Nephron progenitor cell (in vitro differentiated cells): Measurements from ENCODE around the gene SGPP1.

ENCODE experiments used
- DNase-seq: peaks from one replicate; pipeline ENCODE4 v3.0.0; 2021
- H3K27ac Mint-ChIP-seq: 2 replicates; pipeline ENCODE4 v1.8.0; 2021; ENCODE audit warnings: mild to moderate bottlenecking, moderate library complexity, mixed read lengths
- H3K27me3 Mint-ChIP-seq: 2 replicates; pipeline ENCODE4 v1.8.0; 2021; ENCODE audit warnings: mild to moderate bottlenecking, low read depth, mixed read lengths; ENCODE audit not compliant: poor library complexity
- H3K36me3 Mint-ChIP-seq: 2 replicates; pipeline ENCODE4 v1.8.0; 2021; ENCODE audit warnings: low read depth, mixed read lengths
- H3K4me1 Mint-ChIP-seq: 2 replicates; pipeline ENCODE4 v1.8.0; 2021; ENCODE audit warnings: mixed read lengths
- H3K4me3 Mint-ChIP-seq: 2 replicates; pipeline ENCODE4 v1.8.0; 2021; ENCODE audit warnings: mild to moderate bottlenecking, moderate library complexity, mixed read lengths
- H3K9me3 Mint-ChIP-seq: 2 replicates; pipeline ENCODE4 v1.8.0; 2021; ENCODE audit warnings: mild to moderate bottlenecking, moderate library complexity, mixed read lengths
- TF ChIP-seq, protein P1 (sequence below): fragments of 200-600 bp; sonication (generic); IDR thresholded peaks from 2 replicates; pipeline ENCODE4 v1.5.0; 2021; ENCODE audit warnings: antibody characterized with exemption

The SGPP1 gene

GRCh38 chr14:63656194-63656593 lies 71.7 kb downstream of the SGPP1 start:
- no peak for DNase-seq
- H3K27me3 Mint-ChIP-seq: peaks cover 2% of the 10 kb centered on the region
- no peak overlapping the region for H3K27ac Mint-ChIP-seq
- H3K4me3 Mint-ChIP-seq: no peak overlapping the region
- H3K9me3 Mint-ChIP-seq: no peaks in the 10 kb centered on the region
- peaks cover 9% of the 10 kb centered on the region for H3K36me3 Mint-ChIP-seq
- TF ChIP-seq, protein P1, sequence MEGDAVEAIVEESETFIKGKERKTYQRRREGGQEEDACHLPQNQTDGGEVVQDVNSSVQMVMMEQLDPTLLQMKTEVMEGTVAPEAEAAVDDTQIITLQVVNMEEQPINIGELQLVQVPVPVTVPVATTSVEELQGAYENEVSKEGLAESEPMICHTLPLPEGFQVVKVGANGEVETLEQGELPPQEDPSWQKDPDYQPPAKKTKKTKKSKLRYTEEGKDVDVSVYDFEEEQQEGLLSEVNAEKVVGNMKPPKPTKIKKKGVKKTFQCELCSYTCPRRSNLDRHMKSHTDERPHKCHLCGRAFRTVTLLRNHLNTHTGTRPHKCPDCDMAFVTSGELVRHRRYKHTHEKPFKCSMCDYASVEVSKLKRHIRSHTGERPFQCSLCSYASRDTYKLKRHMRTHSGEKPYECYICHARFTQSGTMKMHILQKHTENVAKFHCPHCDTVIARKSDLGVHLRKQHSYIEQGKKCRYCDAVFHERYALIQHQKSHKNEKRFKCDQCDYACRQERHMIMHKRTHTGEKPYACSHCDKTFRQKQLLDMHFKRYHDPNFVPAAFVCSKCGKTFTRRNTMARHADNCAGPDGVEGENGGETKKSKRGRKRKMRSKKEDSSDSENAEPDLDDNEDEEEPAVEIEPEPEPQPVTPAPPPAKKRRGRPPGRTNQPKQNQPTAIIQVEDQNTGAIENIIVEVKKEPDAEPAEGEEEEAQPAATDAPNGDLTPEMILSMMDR: no peak
- no peaks in the 10 kb centered on the region for H3K4me1 Mint-ChIP-seq

DNA sequence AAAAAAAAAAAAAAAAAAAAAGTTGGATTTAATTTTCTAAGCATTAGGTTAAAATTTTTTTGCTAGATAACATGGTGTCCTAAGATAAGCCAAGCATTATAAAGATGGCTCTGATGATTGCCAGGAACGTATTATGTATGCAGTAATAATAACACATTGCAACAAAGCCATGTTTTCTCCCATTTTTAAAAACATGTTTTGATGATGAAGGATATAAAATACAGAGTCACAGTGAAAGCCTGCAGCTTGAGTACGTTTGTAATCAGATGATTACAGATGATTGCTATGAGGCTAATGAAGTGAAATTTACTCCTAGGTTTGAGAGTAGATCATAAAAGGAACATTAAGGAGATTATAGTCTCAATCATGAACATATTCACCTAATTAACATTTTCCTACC lies 72.9 kb downstream of the SGPP1 start:
- Mint-ChIP-seq H3K4me1 (no peaks in the 10 kb centered on the region), H3K27ac (no peak overlapping the region), H3K27me3 (no peaks in the 10 kb centered on the region), H3K9me3 (no peaks in the 10 kb centered on the region), H3K4me3 (no peak overlapping the region), H3K36me3 (peaks cover 9% of the 10 kb centered on the region)
- no peak for DNase-seq
- TF ChIP-seq, protein P1: no peak

DNA sequence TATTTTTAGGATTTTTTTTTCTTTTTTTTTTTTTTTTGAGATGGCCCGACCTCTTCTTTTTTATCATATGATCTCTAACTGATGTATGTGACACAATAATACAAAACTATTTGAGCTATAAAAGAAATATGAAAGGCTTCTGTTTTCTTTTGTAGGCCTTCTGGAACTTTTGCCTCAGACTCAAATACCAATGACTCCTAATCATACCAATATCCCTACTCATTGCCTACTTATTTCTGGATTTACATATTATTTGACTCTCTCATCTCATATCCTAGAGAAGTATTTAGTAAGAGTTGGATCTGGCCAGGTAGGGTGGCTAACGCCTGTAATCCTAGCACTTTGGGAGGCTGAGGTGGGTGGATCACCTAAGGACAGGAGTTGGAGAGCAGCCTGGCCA lies 73.5 kb downstream of the SGPP1 start:
- Mint-ChIP-seq H3K27me3 (no peaks in the 10 kb centered on the region), H3K36me3 (peaks cover 6% of the 10 kb centered on the region), H3K9me3 (no peaks in the 10 kb centered on the region), H3K27ac (no peak overlapping the region), H3K4me3 (no peak overlapping the region), H3K4me1 (no peaks in the 10 kb centered on the region)
- TF ChIP-seq, protein P1: no peak
- DNase-seq: no peak

- H3K4me1 Mint-ChIP-seq: no peaks in the 10 kb centered on the region
- TF ChIP-seq, protein P1: no peak
- H3K4me3 Mint-ChIP-seq: no peak overlapping the region
- no peaks in the 10 kb centered on the region for H3K27me3 Mint-ChIP-seq
- H3K9me3 Mint-ChIP-seq: no peaks in the 10 kb centered on the region
- DNase-seq: no peak
- peaks cover 5% of the 10 kb centered on the region for H3K36me3 Mint-ChIP-seq
- no peak overlapping the region for H3K27ac Mint-ChIP-seq
These were observed 75.5 kb downstream of the SGPP1 start for GRCh38 chr14:63652406-63652805.

GRCh38 chr14:63650256-63650952 lies 77.5 kb downstream of the SGPP1 start:
- TF ChIP-seq, protein P1: no peak
- Mint-ChIP-seq H3K4me1 (no peaks in the 10 kb centered on the region), H3K27ac (no peak overlapping the region), H3K27me3 (no peaks in the 10 kb centered on the region), H3K4me3 (no peak overlapping the region), H3K36me3 (peaks cover 5% of the 10 kb centered on the region), H3K9me3 (no peaks in the 10 kb centered on the region)
- no peak for DNase-seq
